Stimulated activated CD8-positive, alpha-beta memory T cell treated with anti-CD3 and anti-CD28 coated beads, Interleukin-15, amount 100 ng/mL, for 48 hours (primary cell): ENCODE data around the gene RBM47.
"Not testable (repeated sequence)": the region's sequence is repeated elsewhere in the genome, so short reads cannot be mapped to it uniquely, and the experiment has no call there.

ENCODE experiments used
- DNase-seq, 2 donors: peaks; one replicate each; pipeline ENCODE4 v3.0.0-alpha.2; 2020; ENCODE audit warnings: low read depth in 2 of 2

The RBM47 gene

GRCh38 chr4:40562681-40563080 is 67.0 kb downstream of the RBM47 start:
- DNase-seq, result no peak

GRCh38 chr4:40562208-40562607 is 67.5 kb downstream of the RBM47 start:
- no peak for DNase-seq

- DNase-seq, result not testable (repeated sequence)
These were observed 68.0 kb downstream of the RBM47 start for GRCh38 chr4:40561543-40562177.

GRCh38 chr4:40559585-40560465 is 69.8 kb downstream of the RBM47 start:
- DNase-seq, result no peak

- no peak for DNase-seq
These were observed 71.9 kb downstream of the RBM47 start for GRCh38 chr4:40557736-40558135.

- no peak for DNase-seq
These were observed 74.3 kb downstream of the RBM47 start for GRCh38 chr4:40555176-40555900.

- DNase-seq, result not testable (repeated sequence)
These were observed 75.0 kb downstream of the RBM47 start for GRCh38 chr4:40554641-40555040.

- no peak for DNase-seq
These were observed 75.7 kb downstream of the RBM47 start for GRCh38 chr4:40553995-40554394.

- no peak for DNase-seq
These were observed 77.1 kb downstream of the RBM47 start for GRCh38 chr4:40552536-40552935.

- DNase-seq, result peak; percentile 19 to 35
These were observed 78.0 kb downstream of the RBM47 start for GRCh38 chr4:40551568-40552136.

- no peak for DNase-seq
These were observed 78.7 kb downstream of the RBM47 start for GRCh38 chr4:40550948-40551462.

GRCh38 chr4:40550196-40550595 is 79.5 kb downstream of the RBM47 start:
- no peak for DNase-seq

GRCh38 chr4:40548256-40548655 is 81.4 kb downstream of the RBM47 start:
- DNase-seq, result no peak

- DNase-seq, result no peak
These were observed 81.9 kb downstream of the RBM47 start for GRCh38 chr4:40547789-40548132.

- DNase-seq, result no peak
These were observed 82.5 kb downstream of the RBM47 start for GRCh38 chr4:40546969-40547788.

GRCh38 chr4:40546506-40546905 is 83.2 kb downstream of the RBM47 start:
- DNase-seq, result no peak

- DNase-seq, result not testable (repeated sequence)
These were observed 84.2 kb downstream of the RBM47 start for GRCh38 chr4:40545487-40545886.

GRCh38 chr4:40544221-40544620 is 85.4 kb downstream of the RBM47 start:
- DNase-seq, result no peak

- DNase-seq, result no peak
These were observed 88.9 kb downstream of the RBM47 start for GRCh38 chr4:40540800-40541199.

GRCh38 chr4:40536032-40536431 is 93.6 kb downstream of the RBM47 start:
- DNase-seq, result no peak

- DNase-seq, result no peak
These were observed 98.0 kb downstream of the RBM47 start for GRCh38 chr4:40531636-40532023.
